HG03064 (cell line): ENCODE measurements around the gene STUM.
A peak's percentile ranks its signal among the peaks of the same experiment; 100 is the strongest.

Experiments used
- ATAC-seq: cut with Tn5 transposase; IDR thresholded peaks from one replicate; pipeline ENCODE4 v1.9.1; 2021; ENCODE audit warnings: low read depth; ENCODE audit not compliant: unreplicated experiment

Gene STUM

DNA sequence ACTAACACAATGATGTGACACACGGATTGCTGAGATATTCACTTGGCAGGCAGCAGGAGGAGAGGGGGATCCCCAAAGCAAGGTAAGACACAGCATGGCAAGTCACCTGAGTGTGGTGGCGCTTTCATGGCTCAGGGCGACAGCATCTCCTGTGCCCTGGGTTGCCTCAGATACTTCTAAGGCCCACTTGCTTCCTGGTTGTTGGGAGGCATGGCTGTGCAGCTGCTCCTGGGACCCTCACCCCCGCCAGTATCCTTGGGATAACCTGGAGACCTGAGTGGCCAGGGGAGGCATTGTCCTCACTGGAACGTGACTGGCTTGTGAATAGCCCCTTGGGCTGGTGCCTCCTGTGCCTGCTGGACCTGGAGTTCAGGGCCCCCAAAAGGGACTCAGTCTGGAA lies 69.8 kb downstream of the STUM start:
- no peak for ATAC-seq

DNA sequence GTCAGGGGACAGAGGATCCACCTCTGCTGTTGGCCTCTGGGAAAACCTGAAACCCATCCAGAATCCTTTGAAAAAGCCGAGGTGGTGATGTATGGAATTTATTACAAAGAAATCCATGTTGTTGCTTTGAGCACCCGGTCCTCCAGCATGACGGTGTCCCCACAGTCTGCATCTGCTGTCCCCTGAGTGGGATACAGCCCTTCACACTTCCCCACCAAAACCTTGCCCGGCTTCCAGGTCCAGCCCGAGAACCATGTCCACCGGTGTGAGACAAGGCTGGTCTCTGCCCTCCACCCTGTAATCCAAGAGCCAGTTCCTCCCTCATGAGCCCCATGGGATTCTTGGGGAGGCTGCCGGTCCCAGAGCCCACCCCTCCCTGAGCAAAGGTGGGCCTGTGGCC lies 70.5 kb downstream of the STUM start:
- no peak for ATAC-seq

DNA sequence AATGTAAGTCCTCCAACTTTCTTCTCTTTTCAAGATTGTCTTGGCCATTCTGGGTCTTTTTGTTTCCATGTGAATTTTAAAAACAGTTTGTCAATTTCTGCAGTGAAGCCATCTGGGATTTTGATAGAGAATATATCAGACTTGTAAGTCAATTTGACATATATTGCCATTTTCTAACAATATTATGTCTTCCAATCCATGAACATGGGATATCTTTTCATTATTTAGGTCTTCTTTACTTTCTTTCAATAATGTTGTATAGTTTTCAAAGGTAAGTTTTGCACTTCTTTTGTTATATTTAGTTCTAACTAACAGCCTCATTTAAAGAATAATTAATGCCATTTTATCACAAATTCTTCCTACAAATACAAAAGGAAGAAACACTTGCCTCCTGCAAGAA lies 73.4 kb downstream of the STUM start:
- no peak for ATAC-seq

DNA sequence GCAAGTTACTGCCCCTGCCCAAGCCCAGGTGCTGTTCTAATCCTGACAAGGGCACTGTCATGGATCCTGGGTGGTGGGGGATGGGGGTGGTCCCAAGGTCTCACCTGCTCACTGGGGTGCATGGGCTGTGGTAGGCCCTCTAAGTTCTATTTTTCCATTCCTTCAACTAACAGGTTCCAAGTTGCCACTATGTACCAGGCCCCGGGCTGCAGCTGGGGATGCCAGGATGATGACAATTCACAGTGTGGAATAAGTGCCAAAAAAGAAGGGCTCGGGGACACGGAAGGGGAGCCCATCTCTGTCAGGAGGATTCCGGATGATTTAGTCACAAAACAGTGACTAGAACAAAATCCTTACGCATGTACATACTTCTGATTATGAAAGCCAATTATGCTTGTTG lies 76.0 kb downstream of the STUM start:
- ATAC-seq, result no peak

DNA sequence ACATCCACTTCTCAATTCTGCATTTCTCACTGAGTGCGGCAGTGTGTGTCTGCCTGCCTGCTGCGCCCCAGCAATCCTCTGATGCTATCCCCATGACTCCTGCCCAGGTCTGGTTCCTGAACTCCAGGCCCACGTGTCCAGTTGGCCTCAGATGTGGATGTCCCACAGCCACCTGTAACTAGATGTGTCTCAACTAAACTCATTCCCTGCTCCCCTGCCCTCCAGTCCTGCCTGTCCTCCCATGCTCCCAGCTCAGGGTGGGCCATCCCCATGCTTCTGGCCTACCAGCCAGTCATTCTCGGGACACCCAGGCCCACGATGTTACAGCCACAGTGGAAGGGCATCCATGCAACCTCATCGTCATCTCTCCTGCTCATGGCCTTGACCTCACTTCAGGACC lies 76.8 kb downstream of the STUM start:
- no peak for ATAC-seq

GRCh38 chr1:226625832-226626576 lies 77.4 kb downstream of the STUM start:
- peak; percentile 22 for ATAC-seq

DNA sequence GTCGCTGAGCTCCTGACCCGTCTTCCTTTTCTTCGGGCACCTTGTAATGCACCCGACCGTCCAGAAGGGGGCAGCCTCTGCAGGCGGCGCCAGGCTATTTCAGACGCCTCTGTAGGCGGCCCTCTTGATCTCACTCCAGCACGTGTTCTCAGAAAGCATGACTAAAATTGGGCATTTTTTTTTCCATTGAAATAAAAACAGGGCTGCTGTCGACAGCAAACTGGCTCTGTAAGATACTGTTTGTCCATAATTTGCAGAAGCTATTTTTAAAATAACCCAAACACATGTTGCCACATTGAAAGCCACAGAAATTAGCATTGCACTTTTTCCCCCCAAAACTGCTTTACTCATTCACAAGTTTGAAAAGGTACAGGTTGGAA lies 78.0 kb downstream of the STUM start:
- peak; percentile 85 for ATAC-seq

- ATAC-seq, result no peak
Measured at GRCh38 chr1:226627050-226627755, 78.6 kb downstream of the STUM start.

DNA sequence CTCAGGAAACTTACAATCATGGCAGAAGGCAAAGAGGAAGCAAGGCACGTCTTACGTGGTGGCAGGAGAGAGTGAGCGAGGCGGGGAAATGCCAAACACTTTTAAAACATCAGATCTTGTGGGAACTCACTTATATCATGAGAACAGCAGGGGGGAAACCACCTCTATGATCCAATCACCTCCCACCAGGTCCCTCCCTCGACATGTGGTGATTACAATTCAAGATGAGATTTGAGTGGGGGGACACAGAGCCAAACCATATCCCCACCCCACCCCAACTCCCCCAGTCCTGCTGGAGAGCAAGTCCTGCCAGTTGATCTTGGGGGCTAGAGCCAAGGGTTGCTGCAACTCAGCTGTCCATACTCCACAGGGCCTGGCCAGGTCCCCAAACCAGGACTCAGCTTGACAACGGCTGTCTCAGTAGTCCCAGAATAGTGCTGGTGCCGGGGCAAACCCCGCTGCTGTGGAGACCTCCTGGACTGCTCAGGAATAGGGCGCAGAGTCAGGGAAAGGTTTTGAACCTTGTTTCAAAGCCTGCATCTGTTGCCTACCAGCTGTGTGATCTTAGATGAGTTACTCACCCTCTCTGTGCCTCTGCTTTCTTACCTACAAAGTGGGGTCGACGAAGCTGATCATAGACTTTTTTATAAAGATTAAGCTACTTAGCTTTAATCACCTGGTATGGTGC lies 79.5 kb downstream of the STUM start:
- ATAC-seq, result no peak

DNA sequence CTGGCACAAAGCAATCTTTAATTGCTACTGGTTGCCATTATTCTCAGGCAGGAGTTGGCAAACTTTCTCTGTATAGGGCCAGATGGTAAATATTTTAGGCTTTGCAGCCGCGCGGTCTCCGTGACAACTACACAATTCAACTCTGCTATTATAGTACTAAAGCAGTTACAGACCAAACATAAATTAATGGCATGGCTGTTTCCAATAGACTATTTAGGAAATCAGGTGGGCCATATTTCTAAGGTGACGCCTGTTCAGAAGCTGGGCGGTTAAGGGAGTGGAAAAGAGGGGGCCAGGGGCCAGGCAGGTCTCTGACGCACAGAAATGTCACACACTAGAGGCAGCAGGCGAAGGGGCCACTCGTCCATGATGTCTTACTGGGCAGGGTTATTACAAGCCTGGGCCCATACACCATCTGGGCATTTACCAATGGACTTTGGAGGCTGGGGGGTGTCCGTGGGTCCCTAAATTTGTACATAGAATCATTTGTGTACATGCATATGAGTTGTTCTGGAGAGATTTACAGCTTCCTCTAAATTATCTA lies 80.1 kb downstream of the STUM start:
- ATAC-seq, result no peak

- ATAC-seq, result no peak
Measured at GRCh38 chr1:226629210-226629895, 80.8 kb downstream of the STUM start.

- ATAC-seq, result no peak
Measured at GRCh38 chr1:226629896-226630550, 81.5 kb downstream of the STUM start.

- ATAC-seq, result no peak
Measured at GRCh38 chr1:226630592-226630991, 82.0 kb downstream of the STUM start.

DNA sequence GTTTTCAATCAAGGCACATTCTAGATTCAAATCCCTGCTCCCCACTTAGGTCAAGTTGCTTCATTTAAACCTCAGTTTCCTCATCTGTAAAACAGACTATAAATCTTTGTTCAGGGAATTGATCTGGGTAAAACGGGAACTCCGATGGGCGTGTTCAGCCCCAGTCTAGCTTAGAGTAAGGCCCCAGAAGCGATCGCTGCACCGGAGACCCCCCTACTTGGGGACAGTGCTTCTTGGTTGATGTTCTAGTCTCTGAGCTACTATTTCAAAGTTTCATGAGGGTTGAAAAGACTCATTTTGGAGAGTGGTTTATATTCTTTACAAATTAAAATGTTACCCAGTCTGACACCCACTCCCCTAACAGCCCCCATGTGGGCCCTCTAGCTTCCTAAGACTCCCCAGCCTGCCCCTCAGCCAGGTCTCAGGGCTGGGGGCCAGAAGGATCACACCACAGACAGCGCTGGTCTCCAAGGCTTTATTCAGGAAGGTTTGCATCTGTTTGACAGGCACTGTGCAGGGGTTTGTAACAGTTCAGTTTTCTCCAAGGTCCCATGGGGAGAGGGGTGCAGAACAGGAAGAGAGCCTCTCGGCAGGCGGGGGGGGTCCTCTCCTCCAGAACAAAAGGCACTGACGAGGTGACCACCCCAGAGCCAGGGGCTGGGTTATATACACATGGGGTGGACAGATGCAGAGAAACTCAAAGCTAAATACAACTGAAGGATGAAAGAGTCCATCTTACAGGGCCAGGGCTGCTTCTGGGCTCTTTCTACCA lies 82.9 kb downstream of the STUM start:
- ATAC-seq, result no peak

GRCh38 chr1:226632169-226632879 lies 83.8 kb downstream of the STUM start:
- ATAC-seq, result no peak

GRCh38 chr1:226632922-226633351 lies 84.4 kb downstream of the STUM start:
- no peak for ATAC-seq

GRCh38 chr1:226633541-226634165 lies 85.1 kb downstream of the STUM start:
- ATAC-seq, result peak; percentile 20

DNA sequence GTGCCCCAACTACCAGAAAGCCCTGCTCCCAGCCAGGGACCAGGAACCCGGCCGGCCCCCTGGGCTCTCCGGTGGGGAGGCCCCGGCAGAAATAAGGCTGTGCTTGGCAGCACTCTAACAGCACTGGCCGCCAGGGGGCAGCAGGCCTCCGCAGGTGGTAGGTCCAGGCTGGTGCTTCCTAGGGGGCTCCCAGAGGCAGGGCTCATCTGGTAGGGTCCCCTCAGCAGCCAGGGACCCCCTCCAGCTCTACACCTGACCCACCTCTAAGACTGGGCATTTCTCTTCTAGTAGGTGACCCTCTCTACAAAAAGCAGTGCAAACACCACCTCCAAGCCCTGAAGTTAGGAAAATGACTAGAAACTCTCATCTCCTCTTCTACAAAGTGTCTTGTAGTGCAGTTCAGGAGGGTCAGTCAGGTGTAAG lies 85.6 kb downstream of the STUM start:
- peak; percentile 70 for ATAC-seq
